Upper lobe of left lung (tissue), 4 donors: ENCODE data around the gene ELOB.

ENCODE experiments used
- CTCF ChIP-seq, 6 experiments: fragments of 450-650 bp in 4 of 6; fragments of 200-600 bp in 2 of 6; sonication (generic) in 2 of 6; IDR thresholded peaks; one replicate each; pipeline ENCODE4 v1.5.1; 2016 to 2019; ENCODE audit warnings: antibody characterized with exemption in 6 of 6
- POLR2A ChIP-seq, 4 donors: fragments of 450-650 bp; IDR thresholded peaks; one replicate each; pipeline ENCODE4 v1.5.1; 2016 to 2017; ENCODE audit warnings: antibody characterized with exemption in 4 of 4, mild to moderate bottlenecking in 2 of 4
- POLR2AphosphoS5 ChIP-seq, 2 donors: sonication (generic); formaldehyde crosslinking; IDR thresholded peaks; one replicate each; pipeline ENCODE4 v1.5.1; 2017; ENCODE audit warnings: antibody characterized with exemption in 2 of 2

DNA sequence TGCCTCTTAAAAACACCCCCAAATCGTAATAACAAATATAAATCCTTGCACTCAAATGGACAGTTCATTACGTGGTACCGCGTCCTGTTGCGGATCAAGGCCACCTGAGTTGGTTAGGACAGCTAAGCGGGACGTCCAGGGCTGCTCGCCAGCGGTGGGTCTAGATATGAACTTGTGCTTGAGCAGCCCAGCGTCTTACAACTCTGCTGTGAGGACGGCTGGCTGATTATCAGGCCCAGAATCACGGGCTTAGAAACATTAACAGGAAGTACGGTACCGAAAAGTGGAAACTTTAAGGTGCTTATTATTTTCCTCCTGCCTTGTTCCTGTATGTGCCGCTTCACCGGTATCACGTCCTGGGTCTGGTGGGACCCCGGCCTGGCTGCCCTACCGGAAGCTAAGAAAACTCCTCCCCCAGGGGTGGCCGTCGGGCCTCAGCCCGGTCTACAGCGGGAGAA is 25.5 kb downstream of the ELOB start:
- TF ChIP-seq POLR2AphosphoS5 (IDR thresholded peaks at IDR 0.05) (no peak), CTCF (IDR thresholded peaks at IDR 0.05) (no peak), POLR2A (IDR thresholded peaks at IDR 0.05) (no peak)
